GM21529 (cell line): Measurements from ENCODE around the gene FRY.
"Not testable (repeated sequence)": the region's sequence is repeated elsewhere in the genome, so short reads cannot be mapped to it uniquely, and the experiment has no call there.

Source experiments
- ATAC-seq: cut with Tn5 transposase; IDR thresholded peaks from one replicate; pipeline ENCODE4 v1.9.1; 2021; ENCODE audit not compliant: unreplicated experiment

FRY gene

DNA sequence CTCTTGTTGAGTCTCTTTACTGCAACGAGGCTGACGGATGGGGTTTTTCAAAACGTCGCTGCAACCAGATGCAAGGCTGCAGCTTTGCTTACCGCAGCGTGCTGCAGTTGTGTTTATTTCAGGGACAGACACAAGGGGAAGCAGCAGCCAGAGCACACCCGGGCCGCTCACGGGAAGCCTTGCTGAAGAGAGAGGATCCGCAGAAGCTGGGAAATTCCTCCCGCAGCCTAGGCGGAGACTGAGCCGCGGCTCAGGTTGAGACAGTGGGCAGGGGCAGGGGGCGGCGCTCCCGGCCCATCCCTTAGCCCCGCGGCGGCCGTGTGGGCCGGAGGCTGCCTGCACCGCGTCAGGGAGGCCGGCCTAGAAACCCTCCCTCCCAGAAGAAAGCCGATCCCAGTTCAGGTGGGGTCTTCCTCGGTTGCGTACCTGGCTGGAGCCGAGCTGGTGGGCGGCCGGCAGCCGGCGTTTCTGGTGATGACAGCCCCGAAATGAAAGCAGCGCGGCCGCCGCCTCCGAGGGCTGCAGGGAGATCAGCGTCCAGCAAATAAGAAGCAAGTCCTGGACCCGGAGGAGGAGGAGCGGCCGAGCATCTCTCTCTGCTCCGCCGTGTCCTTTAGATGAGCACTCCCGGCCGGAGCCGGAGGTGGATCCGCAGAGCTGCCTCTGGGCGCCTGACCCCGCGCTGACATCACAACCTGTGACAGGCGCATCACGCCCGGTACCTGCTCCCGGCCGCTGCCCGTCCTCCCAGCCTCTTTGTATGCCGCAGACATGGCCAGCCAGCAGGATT, at the start of gene FRY:
Gene FRY, plus strand, starts transcription at position 750 of the 790 bp plus-strand sequence. Its CDS starts 22 bp downstream, at position 772.
- ATAC-seq: peak; percentile 76

- ATAC-seq: no peak
Observed at GRCh38 chr13:31982124-31982523, 49.5 kb upstream of the FRY start.

DNA sequence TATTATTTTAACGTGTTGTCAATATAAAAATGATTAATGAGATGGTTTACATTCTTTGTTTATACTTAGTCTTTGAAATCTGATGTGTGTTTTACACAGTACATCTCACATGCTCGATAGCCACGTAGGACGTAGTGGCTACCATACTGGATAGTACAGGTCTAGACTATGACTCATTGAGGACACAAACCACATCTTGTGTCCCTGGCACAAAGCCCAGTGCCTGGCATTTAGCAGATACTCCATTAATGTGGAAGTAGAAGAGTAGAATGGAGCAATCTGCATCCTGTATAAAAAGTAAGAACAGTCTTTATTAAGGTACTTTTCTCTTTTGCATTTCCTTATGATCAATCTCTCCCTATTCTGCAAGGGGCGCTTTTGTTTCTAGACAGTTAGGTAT, 49.0 kb upstream of the FRY start:
- no peak for ATAC-seq

DNA sequence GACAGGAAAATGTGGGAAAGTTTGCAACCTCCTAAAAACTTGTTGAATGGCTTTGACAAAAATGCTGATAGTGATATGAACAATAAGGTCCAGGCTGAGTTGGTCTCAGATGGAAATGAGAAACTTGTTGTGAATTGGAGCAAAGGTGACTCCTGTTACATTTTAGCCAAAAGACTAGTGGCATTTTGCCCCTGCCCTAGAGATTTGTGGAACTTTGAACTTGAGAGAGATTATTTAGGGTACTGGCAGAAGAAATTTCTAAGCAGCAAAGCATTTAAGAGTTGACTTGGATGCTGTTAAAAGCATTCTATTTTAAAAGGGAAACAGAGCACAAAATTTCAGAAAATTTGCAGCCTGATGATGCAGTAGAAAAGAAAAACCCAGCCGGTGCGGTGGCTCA, 47.9 kb upstream of the FRY start:
- not testable (repeated sequence) for ATAC-seq

- not testable (repeated sequence) for ATAC-seq
Observed at GRCh38 chr13:31984388-31984787, 47.2 kb upstream of the FRY start.

- no peak for ATAC-seq
Observed at GRCh38 chr13:31986676-31987470, 44.7 kb upstream of the FRY start.

GRCh38 chr13:31987535-31988170, 43.9 kb upstream of the FRY start:
- ATAC-seq: no peak

DNA sequence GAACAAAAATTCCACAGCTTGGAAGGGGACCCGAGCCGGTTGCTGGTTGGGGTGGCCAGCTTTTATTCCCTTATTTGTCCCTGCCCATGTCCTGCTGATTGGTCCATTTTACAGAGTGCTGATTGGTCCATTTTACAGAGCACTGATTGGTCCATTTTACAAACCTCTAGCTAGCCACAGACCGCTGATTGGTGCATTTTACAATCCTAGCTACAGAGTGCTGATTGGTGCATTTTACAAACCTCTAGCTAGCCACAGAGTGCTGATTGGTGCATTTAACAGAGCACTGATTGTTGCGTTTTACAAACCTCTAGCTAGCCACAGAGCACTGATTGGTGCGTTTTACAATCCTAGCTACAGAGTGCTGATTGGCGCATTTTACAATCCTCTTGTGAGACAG, 37.2 kb upstream of the FRY start:
- ATAC-seq: not testable (repeated sequence)

GRCh38 chr13:31996601-31997000, 35.0 kb upstream of the FRY start:
- no peak for ATAC-seq

GRCh38 chr13:31997641-31998040, 33.9 kb upstream of the FRY start:
- no peak for ATAC-seq

- no peak for ATAC-seq
Observed at GRCh38 chr13:31998131-31998530, 33.4 kb upstream of the FRY start.

- not testable (repeated sequence) for ATAC-seq
Observed at GRCh38 chr13:32000754-32001153, 30.8 kb upstream of the FRY start.

- ATAC-seq: peak; percentile 94
Observed at GRCh38 chr13:32001154-32001768, 30.3 kb upstream of the FRY start.

GRCh38 chr13:32001769-32002168, 29.8 kb upstream of the FRY start:
- ATAC-seq: no peak

GRCh38 chr13:32002873-32003272, 28.7 kb upstream of the FRY start:
- no peak for ATAC-seq

DNA sequence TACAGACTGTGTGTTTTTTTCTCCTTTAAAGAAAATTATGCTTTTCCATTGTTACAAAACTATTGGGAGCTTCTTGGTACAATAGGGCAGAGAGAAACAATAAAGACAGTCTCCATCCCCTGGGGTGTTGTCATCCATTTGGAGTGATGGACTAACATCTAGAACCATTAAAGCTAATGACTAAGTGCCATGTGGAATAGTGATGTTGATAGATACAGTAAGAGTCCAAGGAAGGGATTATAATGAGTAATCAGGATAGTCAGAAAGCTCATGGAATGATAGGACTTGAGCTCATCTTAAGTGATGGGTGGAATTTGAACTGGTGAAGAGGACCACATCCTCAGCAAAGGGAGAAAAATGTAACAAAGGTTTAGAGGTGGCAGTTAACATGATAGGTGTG, 24.1 kb upstream of the FRY start:
- ATAC-seq: no peak

DNA sequence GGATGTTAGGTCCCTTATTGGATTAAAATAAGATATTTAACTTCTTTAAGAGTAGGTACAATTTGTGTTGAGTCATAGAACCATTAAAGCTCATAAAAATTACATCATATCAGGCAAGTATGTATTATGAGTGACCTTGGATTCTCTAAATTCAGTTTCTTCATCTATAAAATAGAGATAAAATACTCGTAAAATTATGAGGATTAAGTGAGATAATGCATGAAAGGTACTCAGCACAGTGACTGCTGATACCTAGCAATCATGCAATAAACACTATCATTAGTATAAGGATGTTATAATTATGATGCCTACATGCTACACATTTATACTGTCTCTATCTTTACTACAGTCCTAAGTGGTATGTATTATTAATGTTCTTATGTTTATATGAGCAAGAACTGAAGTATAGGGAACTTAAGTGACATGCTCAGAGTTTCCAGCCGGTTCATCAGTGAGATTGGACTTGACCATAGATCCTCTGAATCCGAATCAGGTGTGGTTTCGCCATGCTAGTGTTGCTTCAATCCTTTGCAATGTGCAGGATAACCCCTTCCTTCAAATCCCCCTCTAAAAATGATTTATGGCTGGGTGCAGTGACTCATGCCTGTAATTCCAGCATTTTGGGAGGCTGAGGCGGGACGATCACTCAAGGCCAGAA, 22.9 kb upstream of the FRY start:
- no peak for ATAC-seq

- no peak for ATAC-seq
Observed at GRCh38 chr13:32009362-32009761, 22.2 kb upstream of the FRY start.

GRCh38 chr13:32010136-32010535, 21.4 kb upstream of the FRY start:
- ATAC-seq: no peak

DNA sequence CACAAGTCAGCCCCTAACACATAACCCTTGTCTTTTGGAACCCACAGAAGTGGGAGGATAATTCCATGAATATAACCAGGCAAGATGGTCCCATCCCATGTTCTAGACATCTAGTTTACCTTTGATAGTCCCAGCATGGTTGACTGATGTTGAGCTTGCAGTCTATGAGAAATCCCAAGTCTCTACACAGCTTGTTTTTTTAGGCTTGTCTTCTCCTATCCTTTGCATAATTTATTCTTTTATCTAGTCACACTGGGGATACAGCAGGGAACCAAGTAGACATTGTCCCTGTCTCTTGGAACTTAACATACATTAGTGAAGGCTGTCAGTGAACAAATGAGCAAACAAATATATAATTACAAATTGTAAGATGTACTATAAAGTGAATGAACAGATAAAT, 19.6 kb upstream of the FRY start:
- ATAC-seq: no peak

DNA sequence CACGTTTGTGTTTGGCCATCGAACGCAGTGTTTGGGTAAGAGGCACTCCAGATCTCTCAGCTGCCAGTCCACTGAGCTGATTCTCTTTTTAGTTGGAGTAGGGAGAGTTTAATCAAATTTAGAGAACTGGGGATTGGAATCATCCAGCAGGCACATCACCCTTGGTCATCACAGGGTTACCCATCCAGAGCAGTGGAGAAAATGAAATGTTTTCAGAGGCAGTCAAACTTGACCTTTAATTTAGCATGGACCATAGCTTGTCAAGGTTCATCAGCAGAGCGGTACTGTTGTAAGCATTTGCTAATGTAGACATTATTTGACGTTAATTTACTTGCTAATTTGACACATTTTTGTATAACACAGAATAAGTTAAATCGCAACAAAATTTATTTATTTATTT, 18.4 kb upstream of the FRY start:
- no peak for ATAC-seq
